Kidney (tissue), 14 donors: ENCODE measurements around the gene POMT1. TPM values are rescaled to one million over a fixed set of nuclear protein-coding genes. Genes with fewer than 3 reads are reported as not detected.

Experiments
- DNase-seq, 5 donors: peaks; one replicate each; pipeline ENCODE4 v3.0.0-alpha.2; 2013 to 2020
- FAIRE-seq: peaks from 2 replicates; lab custom pipeline; 2012; peaks lifted over from hg19 to GRCh38; lab: Jason Lieb, UNC
- H3K27ac ChIP-seq, 2 donors: one replicate each; pipeline ENCODE4 v1.7.0; 2013; ENCODE audit warnings: low read depth in 2 of 2, low read length in 2 of 2, inconsistent platforms in 1 of 2
- H3K27me3 ChIP-seq: one replicate; pipeline ENCODE4 v1.7.1; 2013; ENCODE audit warnings: low read length, inconsistent platforms; ENCODE audit not compliant: control insufficient read depth, insufficient read depth
- H3K36me3 ChIP-seq, 3 donors: one replicate each; pipeline versions ENCODE4 v1.7.0 to v1.7.1; 2013; ENCODE audit warnings: low read length in 3 of 3, control low read depth in 1 of 3, inconsistent platforms in 1 of 3; ENCODE audit not compliant: insufficient read depth in 3 of 3, control insufficient read depth in 2 of 3
- H3K4me1 ChIP-seq, 3 donors: one replicate each; pipeline versions ENCODE4 v1.7.0 to v1.7.1; 2013; ENCODE audit warnings: low read length in 3 of 3, inconsistent platforms in 1 of 3, low read depth in 1 of 3; ENCODE audit not compliant: control insufficient read depth in 2 of 3, insufficient read depth in 2 of 3
- H3K4me3 ChIP-seq, 3 donors: one replicate each; pipeline versions ENCODE4 v1.7.0 to v1.8.1; 2013; ENCODE audit warnings: low read length in 3 of 3, control low read depth in 1 of 3, inconsistent platforms in 1 of 3
- H3K9ac ChIP-seq, 3 donors: one replicate each; pipeline versions ENCODE4 v1.7.0 to v1.7.1; 2013; ENCODE audit warnings: low read length in 3 of 3, control low read depth in 1 of 3, inconsistent platforms in 1 of 3
- H3K9me3 ChIP-seq, 3 donors: one replicate each; pipeline versions ENCODE4 v1.7.0 to v1.7.1; 2013; ENCODE audit warnings: low read length in 3 of 3, control low read depth in 1 of 3, inconsistent platforms in 1 of 3; ENCODE audit not compliant: control insufficient read depth in 2 of 3, insufficient read depth in 1 of 3
- intact Hi-C: fragments of 100-400 bp; cut with DNase I; formaldehyde crosslinking; loops from one replicate; pipeline ENCODE4 v1.11.1; 2022
- polyA plus RNA-seq: library from polyadenylated mRNA; stranded (reverse); fragments of 350-450 nt; fragmentation: Illumina TruSeq; extraction: RNeasy Lipid Tissue Mini Kit (QIAGEN cat#74804); gene quantifications from one replicate; pipeline ENCODE4 v1.2.3, GENCODE V29; 2014; ENCODE audit warnings: low read depth, low replicate concordance; ENCODE audit not compliant: insufficient read depth
- total RNA-seq: library from RNA; stranded (reverse); fragmentation: NEBNext Ultra II Directional; extraction: Animal tissue kit (Norgen Biotek cat#: 25700); gene quantifications from one replicate; pipeline ENCODE4 v1.2.1, GENCODE V29; 2021
- TF ChIP-seq, protein P1 (sequence below): IDR thresholded peaks from 3 replicates; pipeline ENCODE4 v1.5.1; 2012; ENCODE audit warnings: mild to moderate bottlenecking, moderate library complexity, borderline replicate concordance; ENCODE audit not compliant: insufficient read depth; ENCODE audit errors: extremely low read depth
- donor health status: control.
- donor health status: control.
- donor health status: control.
- donor health status: control.
- donor health status: control.
- donor health status: DM: yes; HTN: yes; CAD: no.
- donor health status: Normal renal cell carcinoma (clear cell type).

POMT1 gene
- total and polyA plus RNA-seq, 2 donors from 2014 or later: 32.3 to 36.5 TPM

DNA sequence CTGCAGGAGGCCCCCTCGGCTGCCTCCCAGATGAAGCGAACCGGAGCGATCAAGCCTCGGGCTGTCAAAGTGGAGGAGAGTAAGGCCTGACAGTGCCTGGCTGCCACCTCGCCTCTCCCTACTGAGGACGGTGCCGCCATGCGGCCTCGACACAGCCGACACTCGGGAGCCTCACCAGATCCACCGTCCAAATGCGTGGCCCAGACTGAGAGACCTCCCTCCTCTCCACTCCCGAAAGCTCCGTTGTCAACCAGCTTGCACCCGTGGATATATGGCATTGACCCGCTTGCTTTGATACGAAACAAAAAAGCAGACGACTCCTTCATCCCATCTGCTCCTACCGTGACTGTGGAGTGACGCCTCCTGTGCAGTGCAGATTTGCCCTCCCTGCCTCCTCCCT, 6.9 kb upstream of the POMT1 start:
- no peaks in the 10 kb centered on the region for H3K27me3 ChIP-seq
- FAIRE-seq: no peak
- H3K4me1 ChIP-seq: peaks cover 0 to 6% (median 6%) of the 10 kb centered on the region in 3 donors
- no peak overlapping the region for H3K9ac ChIP-seq
- H3K9me3 ChIP-seq: no peaks in the 10 kb centered on the region
- peak in 1 of 5 donors; percentile 31 for DNase-seq
- TF ChIP-seq, protein P1, sequence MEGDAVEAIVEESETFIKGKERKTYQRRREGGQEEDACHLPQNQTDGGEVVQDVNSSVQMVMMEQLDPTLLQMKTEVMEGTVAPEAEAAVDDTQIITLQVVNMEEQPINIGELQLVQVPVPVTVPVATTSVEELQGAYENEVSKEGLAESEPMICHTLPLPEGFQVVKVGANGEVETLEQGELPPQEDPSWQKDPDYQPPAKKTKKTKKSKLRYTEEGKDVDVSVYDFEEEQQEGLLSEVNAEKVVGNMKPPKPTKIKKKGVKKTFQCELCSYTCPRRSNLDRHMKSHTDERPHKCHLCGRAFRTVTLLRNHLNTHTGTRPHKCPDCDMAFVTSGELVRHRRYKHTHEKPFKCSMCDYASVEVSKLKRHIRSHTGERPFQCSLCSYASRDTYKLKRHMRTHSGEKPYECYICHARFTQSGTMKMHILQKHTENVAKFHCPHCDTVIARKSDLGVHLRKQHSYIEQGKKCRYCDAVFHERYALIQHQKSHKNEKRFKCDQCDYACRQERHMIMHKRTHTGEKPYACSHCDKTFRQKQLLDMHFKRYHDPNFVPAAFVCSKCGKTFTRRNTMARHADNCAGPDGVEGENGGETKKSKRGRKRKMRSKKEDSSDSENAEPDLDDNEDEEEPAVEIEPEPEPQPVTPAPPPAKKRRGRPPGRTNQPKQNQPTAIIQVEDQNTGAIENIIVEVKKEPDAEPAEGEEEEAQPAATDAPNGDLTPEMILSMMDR: no peak
- H3K36me3 ChIP-seq: peaks cover 6 to 70% (median 57%) of the 10 kb centered on the region in 3 donors
- no peak overlapping the region for H3K4me3 ChIP-seq
- H3K27ac ChIP-seq: no peak overlapping the region
- intact Hi-C loops: no loop called here

DNA sequence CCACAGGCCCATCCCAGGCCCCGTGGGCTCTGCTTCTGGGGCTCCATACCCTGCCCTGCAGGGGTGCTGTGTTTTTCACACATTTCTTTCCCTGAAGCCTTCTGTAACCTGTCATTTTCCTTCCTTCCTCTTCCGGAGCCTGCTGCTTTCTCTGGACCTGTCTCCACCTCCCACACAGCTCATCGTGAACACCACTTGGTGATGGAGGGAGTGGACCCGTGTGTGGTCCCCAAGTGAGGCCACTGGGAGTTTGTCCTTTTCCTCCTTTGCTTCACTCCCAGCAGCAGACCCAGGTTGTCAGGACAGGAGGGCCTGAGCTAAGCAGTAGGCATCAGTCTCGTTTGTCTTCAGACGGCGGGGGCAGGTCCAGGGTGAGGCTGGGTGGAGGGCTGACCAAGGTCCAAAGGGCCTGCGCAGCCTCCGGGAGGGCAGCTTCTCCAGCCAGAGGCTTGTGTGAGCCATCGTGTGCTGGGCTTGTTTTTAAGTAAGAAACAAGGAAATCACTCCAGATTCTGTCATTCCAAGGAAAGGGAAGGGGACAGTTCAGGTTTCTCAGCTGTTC, 5.8 kb upstream of the POMT1 start:
- peaks cover 0 to 7% (median 6%) of the 10 kb centered on the region in 3 donors for H3K4me1 ChIP-seq
- H3K27me3 ChIP-seq: no peaks in the 10 kb centered on the region
- intact Hi-C loops: no loop called here
- no peak overlapping the region for H3K27ac ChIP-seq
- no peak overlapping the region for H3K4me3 ChIP-seq
- H3K36me3 ChIP-seq: peaks cover 4 to 59% (median 46%) of the 10 kb centered on the region in 3 donors
- H3K9ac ChIP-seq: no peak overlapping the region
- no peak for FAIRE-seq
- H3K9me3 ChIP-seq: no peaks in the 10 kb centered on the region
- no peak for DNase-seq
- TF ChIP-seq, protein P1: no peak

DNA sequence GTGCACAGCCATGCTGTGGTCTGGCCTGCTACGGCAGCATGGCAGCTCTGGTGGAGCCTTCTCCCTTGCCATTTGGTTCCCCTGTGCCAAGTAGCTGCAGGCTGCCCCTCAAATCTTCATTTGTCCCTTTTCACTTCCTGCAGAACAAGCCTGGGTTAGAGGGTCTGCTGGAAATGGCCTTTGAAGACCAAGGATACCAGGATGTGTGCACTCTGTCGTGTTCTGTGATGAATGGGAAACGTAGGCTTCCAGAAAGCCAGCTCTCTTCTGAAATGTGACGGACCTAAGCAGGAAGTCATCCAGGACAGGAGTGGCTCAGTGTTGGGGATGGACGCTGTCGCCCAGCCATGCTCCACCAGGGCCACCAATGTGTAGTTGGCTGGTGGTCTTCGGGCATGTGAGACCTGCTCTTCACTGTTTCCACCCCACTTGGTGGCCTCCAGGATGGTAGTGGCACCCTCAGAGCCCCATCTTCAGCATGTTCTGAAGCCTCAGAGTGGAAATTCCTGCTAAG, 3.4 kb upstream of the POMT1 start:
- Histone ChIP-seq H3K36me3 (peaks cover 2 to 39% (median 26%) of the 10 kb centered on the region in 3 donors), H3K4me1 (peaks cover 0 to 19% (median 12%) of the 10 kb centered on the region in 3 donors), H3K9me3 (no peaks in the 10 kb centered on the region), H3K4me3 (no peak overlapping the region), H3K27me3 (no peaks in the 10 kb centered on the region), H3K27ac (no peak overlapping the region), H3K9ac (no peak overlapping the region)
- DNase-seq (no peak), FAIRE-seq (no peak)
- intact Hi-C loops: no loop called here
- TF ChIP-seq, protein P1: no peak
